Panc1 (cell line): ENCODE results near the gene EIF2A. TPM values are rescaled to one million over a fixed set of nuclear protein-coding genes. Genes with fewer than 3 reads are reported as not detected.

ENCODE experiments used
- ATAC-seq: fragments of 200-7000 bp; cut with Tn5 transposase; 2 replicates; pipeline ENCODE4 v1.9.1; 2020; ENCODE audit warnings: mild to moderate bottlenecking, moderate library complexity
- BruUV-seq: library from RNA; stranded (reverse); fragments of 400-500 nt; replicated peaks from 2 replicates; lab custom pipeline; 2021; lab: Mats Ljungman, UMichigan
- CTCF ChIA-PET: fragments of 300-600 bp; sonication (Branson Sonifier 250); formaldehyde crosslinking; loops from one replicate; lab custom pipeline; 2022; ENCODE audit warnings: antibody characterized with exemption; lab: Charles Lee
- POLR2A ChIA-PET: fragments of 300-600 bp; sonication (Branson Sonifier 250); formaldehyde crosslinking; loops from one replicate; lab custom pipeline; 2022; ENCODE audit warnings: antibody characterized with exemption; lab: Charles Lee
- DNase-seq: peaks from one replicate; pipeline ENCODE4 v3.0.0-alpha.2; 2010; ENCODE audit warnings: low read depth, low spot score
- H3K27ac ChIP-seq: 2 replicates; pipeline ENCODE4 v1.5.1; 2011; ENCODE audit warnings: mild to moderate bottlenecking, low read length, inconsistent platforms
- H3K27me3 ChIP-seq: fragments of 200-500 bp; sonication (Bioruptor generic); 2 replicates; pipeline ENCODE4 v1.6.0; 2014; ENCODE audit warnings: low read length, inconsistent platforms; ENCODE audit not compliant: control insufficient read depth, insufficient read depth
- H3K36me3 ChIP-seq: fragments of 200-500 bp; sonication (Bioruptor generic); 2 replicates; pipeline ENCODE4 v1.5.1; 2014; ENCODE audit warnings: inconsistent platforms, mild to moderate bottlenecking, low read length, moderate library complexity; ENCODE audit not compliant: control insufficient read depth, insufficient read depth
- H3K4me1 ChIP-seq: 2 replicates; pipeline ENCODE4 v1.5.1; 2011; ENCODE audit warnings: inconsistent platforms, mild to moderate bottlenecking, low read length, moderate library complexity; ENCODE audit not compliant: control insufficient read depth, insufficient read depth
- H3K4me3 ChIP-seq, 2 experiments: 2 replicates each; pipeline ENCODE4 v1.5.1; 2011 to 2012; ENCODE audit warnings: low read depth in 2 of 2, low read length in 2 of 2, mild to moderate bottlenecking in 2 of 2, inconsistent platforms in 1 of 2, moderate library complexity in 1 of 2
- H3K9me3 ChIP-seq: fragments of 200-500 bp; sonication (Bioruptor generic); 2 replicates; pipeline ENCODE4 v1.5.1; 2014; ENCODE audit warnings: low read depth, mild to moderate bottlenecking, inconsistent platforms, low read length, moderate library complexity; ENCODE audit not compliant: control insufficient read depth, insufficient read depth
- POLR2AphosphoS5 ChIP-seq: IDR thresholded peaks from 2 replicates; pipeline ENCODE4 v1.6.1; 2012; ENCODE audit warnings: mild to moderate bottlenecking, low read depth, low read length, moderate library complexity
- SIN3A ChIP-seq: IDR thresholded peaks from 2 replicates; pipeline ENCODE4 v1.6.1; 2012; ENCODE audit warnings: low read depth, mild to moderate bottlenecking, low read length, moderate library complexity, borderline replicate concordance; ENCODE audit not compliant: insufficient read depth
- TCF7L2 ChIP-seq: IDR thresholded peaks from 2 replicates; pipeline ENCODE4 v1.6.1; 2011; ENCODE audit warnings: mild to moderate bottlenecking, low read depth, low read length, inconsistent platforms
- in situ Hi-C: cut with HindIII; loops from 2 replicates; pipeline ENCODE4 v1.10.0; 2016; ENCODE audit warnings: low sequenced_read_pairs, low pct_unique_long_range_greater_than_20kb
- intact Hi-C: fragments of 100-400 bp; cut with micrococcal nuclease; formaldehyde crosslinking; loops from one replicate; pipeline ENCODE4 v1.10.0; 2022; ENCODE audit not compliant: unreplicated experiment
- total RNA-seq: library from RNA; stranded (reverse); gene quantifications from one replicate; pipeline ENCODE4 v1.2.1, GENCODE V29; 2021; ENCODE audit not compliant: unreplicated experiment
- TF ChIP-seq, protein P1 (sequence below), 2 experiments: IDR thresholded peaks; 2 replicates each; pipeline ENCODE4 v1.6.1; 2011 to 2012; ENCODE audit warnings: low read depth in 2 of 2, control low read depth in 1 of 2, low read length in 1 of 2, mild to moderate bottlenecking in 1 of 2, moderate library complexity in 1 of 2; ENCODE audit not compliant: insufficient read depth in 1 of 2
- TF ChIP-seq, protein P2 (sequence below): fragments of 450-650 bp; IDR thresholded peaks from 2 replicates; pipeline ENCODE4 v1.5.1; 2017; ENCODE audit warnings: mild to moderate bottlenecking

Gene EIF2A
- total RNA-seq, 1 experiment from 2014 or later: 70.0 TPM

DNA sequence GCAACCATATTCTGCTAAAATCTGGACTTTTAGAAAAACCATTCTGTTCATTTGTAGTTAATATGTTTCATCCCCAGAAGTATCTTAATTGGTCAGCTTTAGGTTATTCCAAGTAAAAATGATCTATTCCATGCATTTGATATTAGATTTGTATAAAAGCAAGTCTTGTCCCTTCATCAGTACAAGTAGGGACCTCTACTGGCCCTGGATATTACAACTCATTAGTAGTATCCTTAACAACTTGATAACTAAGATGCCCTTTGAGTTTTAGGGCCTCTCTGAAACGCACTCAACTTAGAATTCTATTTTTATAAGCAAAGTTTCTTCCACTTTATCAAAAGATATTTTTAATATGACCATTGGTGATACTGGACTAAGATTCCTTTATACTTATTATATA is 31.3 kb downstream of the EIF2A start:
- intact Hi-C loops: no loop called here
- no peak for TF ChIP-seq TCF7L2
- TF ChIP-seq SIN3A: no peak
- TF ChIP-seq, protein P1, sequence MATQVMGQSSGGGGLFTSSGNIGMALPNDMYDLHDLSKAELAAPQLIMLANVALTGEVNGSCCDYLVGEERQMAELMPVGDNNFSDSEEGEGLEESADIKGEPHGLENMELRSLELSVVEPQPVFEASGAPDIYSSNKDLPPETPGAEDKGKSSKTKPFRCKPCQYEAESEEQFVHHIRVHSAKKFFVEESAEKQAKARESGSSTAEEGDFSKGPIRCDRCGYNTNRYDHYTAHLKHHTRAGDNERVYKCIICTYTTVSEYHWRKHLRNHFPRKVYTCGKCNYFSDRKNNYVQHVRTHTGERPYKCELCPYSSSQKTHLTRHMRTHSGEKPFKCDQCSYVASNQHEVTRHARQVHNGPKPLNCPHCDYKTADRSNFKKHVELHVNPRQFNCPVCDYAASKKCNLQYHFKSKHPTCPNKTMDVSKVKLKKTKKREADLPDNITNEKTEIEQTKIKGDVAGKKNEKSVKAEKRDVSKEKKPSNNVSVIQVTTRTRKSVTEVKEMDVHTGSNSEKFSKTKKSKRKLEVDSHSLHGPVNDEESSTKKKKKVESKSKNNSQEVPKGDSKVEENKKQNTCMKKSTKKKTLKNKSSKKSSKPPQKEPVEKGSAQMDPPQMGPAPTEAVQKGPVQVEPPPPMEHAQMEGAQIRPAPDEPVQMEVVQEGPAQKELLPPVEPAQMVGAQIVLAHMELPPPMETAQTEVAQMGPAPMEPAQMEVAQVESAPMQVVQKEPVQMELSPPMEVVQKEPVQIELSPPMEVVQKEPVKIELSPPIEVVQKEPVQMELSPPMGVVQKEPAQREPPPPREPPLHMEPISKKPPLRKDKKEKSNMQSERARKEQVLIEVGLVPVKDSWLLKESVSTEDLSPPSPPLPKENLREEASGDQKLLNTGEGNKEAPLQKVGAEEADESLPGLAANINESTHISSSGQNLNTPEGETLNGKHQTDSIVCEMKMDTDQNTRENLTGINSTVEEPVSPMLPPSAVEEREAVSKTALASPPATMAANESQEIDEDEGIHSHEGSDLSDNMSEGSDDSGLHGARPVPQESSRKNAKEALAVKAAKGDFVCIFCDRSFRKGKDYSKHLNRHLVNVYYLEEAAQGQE (IDR thresholded peaks at IDR 0.05; ENCODE audit: insufficient read depth in 1 of 2, low read depth in 2 of 2, low read length in 1 of 2): no peak
- no peak for TF ChIP-seq POLR2AphosphoS5
- TF ChIP-seq, protein P2, sequence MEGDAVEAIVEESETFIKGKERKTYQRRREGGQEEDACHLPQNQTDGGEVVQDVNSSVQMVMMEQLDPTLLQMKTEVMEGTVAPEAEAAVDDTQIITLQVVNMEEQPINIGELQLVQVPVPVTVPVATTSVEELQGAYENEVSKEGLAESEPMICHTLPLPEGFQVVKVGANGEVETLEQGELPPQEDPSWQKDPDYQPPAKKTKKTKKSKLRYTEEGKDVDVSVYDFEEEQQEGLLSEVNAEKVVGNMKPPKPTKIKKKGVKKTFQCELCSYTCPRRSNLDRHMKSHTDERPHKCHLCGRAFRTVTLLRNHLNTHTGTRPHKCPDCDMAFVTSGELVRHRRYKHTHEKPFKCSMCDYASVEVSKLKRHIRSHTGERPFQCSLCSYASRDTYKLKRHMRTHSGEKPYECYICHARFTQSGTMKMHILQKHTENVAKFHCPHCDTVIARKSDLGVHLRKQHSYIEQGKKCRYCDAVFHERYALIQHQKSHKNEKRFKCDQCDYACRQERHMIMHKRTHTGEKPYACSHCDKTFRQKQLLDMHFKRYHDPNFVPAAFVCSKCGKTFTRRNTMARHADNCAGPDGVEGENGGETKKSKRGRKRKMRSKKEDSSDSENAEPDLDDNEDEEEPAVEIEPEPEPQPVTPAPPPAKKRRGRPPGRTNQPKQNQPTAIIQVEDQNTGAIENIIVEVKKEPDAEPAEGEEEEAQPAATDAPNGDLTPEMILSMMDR: no peak; the same call in 1 of the 2 replicates
- no peak for ATAC-seq
- Histone ChIP-seq H3K9me3 (no peaks in the 10 kb centered on the region), H3K4me3 (no peak overlapping the region), H3K27me3 (no peaks in the 10 kb centered on the region), H3K27ac (no peak overlapping the region), H3K4me1 (no peaks in the 10 kb centered on the region), H3K36me3 (peaks cover 19% of the 10 kb centered on the region)
- no peak for DNase-seq
- in situ Hi-C loops: no loop called here
- ChIA-PET POLR2A (interaction anchor here (0.5 to 0.7 kb wide), 2 partner anchors 16 to 536 kb away, joined by 4 to 5 read pairs; no protein-coding TSS in a partner anchor), CTCF (interaction anchor here (0.7 kb wide), 1 partner anchor 220 kb away, joined by 3 read pairs; no protein-coding TSS in a partner anchor)
- BruUV-seq: no TSS peak

DNA sequence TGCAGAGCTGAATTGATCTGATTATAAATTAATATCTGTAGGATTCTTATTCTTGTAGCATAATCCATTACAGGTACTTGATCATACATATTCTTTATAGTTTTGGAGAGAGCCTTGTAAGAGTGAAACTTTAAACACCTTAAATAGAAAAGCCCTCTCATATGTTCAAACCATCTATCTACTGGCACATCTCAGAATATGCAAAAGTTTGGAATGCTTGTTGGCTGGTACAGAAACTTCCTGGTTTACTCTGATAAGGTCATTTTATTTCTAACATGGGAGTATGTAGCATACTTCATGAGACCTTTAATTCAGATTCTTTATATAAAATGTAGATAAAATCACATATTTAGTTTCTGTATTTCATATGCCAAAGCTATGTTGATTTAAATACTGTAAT is 34.6 kb downstream of the EIF2A start:
- H3K36me3 ChIP-seq: peaks cover 31% of the 10 kb centered on the region
- intact Hi-C loops (no loop called here), in situ Hi-C loops (no loop called here)
- no peaks in the 10 kb centered on the region for H3K9me3 ChIP-seq
- no TSS peak for BruUV-seq
- ChIA-PET POLR2A (no interaction called here), CTCF (no interaction called here)
- no peak for DNase-seq
- H3K4me3 ChIP-seq: no peak overlapping the region
- H3K27ac ChIP-seq: no peak overlapping the region
- no peaks in the 10 kb centered on the region for H3K27me3 ChIP-seq
- TF ChIP-seq TCF7L2: no peak
- TF ChIP-seq, protein P1 (IDR thresholded peaks at IDR 0.05; ENCODE audit: insufficient read depth in 1 of 2, low read depth in 2 of 2, low read length in 1 of 2): no peak
- no peak for TF ChIP-seq POLR2AphosphoS5
- TF ChIP-seq, protein P2: no peak
- no peak for TF ChIP-seq SIN3A
- ATAC-seq: no peak
- no peaks in the 10 kb centered on the region for H3K4me1 ChIP-seq
